HS-5 (cell line): ENCODE data around the gene TMEM178B.

Source experiments
- DNase-seq: peaks from one replicate; pipeline ENCODE4 v3.0.0-alpha.2; 2012; ENCODE audit warnings: low read depth

Gene TMEM178B

GRCh38 chr7:141263983-141264382 lies 190.1 kb downstream of the TMEM178B start:
- DNase-seq, result no peak

- DNase-seq, result no peak
Measured at GRCh38 chr7:141264511-141264910, 190.6 kb downstream of the TMEM178B start.

- DNase-seq, result no peak
Measured at GRCh38 chr7:141265668-141266067, 191.8 kb downstream of the TMEM178B start.

- DNase-seq, result no peak
Measured at GRCh38 chr7:141268614-141269013, 194.8 kb downstream of the TMEM178B start.

- DNase-seq, result no peak
Measured at GRCh38 chr7:141271451-141271850, 197.6 kb downstream of the TMEM178B start.

GRCh38 chr7:141272417-141272816 lies 198.6 kb downstream of the TMEM178B start:
- no peak for DNase-seq

- no peak for DNase-seq
Measured at GRCh38 chr7:141275350-141275749, 201.5 kb downstream of the TMEM178B start.

- no peak for DNase-seq
Measured at GRCh38 chr7:141276031-141276430, 202.2 kb downstream of the TMEM178B start.

- DNase-seq, result no peak
Measured at GRCh38 chr7:141280100-141280499, 206.2 kb downstream of the TMEM178B start.

GRCh38 chr7:141281311-141281710 lies 207.4 kb downstream of the TMEM178B start:
- no peak for DNase-seq

GRCh38 chr7:141286522-141286921 lies 212.7 kb downstream of the TMEM178B start:
- no peak for DNase-seq

- DNase-seq, result no peak
Measured at GRCh38 chr7:141287936-141288335, 214.1 kb downstream of the TMEM178B start.

- no peak for DNase-seq
Measured at GRCh38 chr7:141288626-141289025, 214.8 kb downstream of the TMEM178B start.

GRCh38 chr7:141290365-141290764 lies 216.5 kb downstream of the TMEM178B start:
- DNase-seq, result no peak

GRCh38 chr7:141290973-141291372 lies 217.1 kb downstream of the TMEM178B start:
- DNase-seq, result no peak

- no peak for DNase-seq
Measured at GRCh38 chr7:141291541-141291940, 217.7 kb downstream of the TMEM178B start.

GRCh38 chr7:141294143-141294829 lies 220.4 kb downstream of the TMEM178B start:
- DNase-seq, result no peak

- no peak for DNase-seq
Measured at GRCh38 chr7:141295367-141295895, 221.6 kb downstream of the TMEM178B start.

- DNase-seq, result no peak
Measured at GRCh38 chr7:141300816-141301215, 227.0 kb downstream of the TMEM178B start.

- no peak for DNase-seq
Measured at GRCh38 chr7:141301544-141301943, 227.7 kb downstream of the TMEM178B start.

- no peak for DNase-seq
Measured at GRCh38 chr7:141302617-141303016, 228.8 kb downstream of the TMEM178B start.

GRCh38 chr7:141304291-141304690 lies 230.4 kb downstream of the TMEM178B start:
- no peak for DNase-seq

GRCh38 chr7:141306081-141306480 lies 232.2 kb downstream of the TMEM178B start:
- DNase-seq, result no peak

- no peak for DNase-seq
Measured at GRCh38 chr7:141312395-141312794, 238.5 kb downstream of the TMEM178B start.
